A673 (cell line): ENCODE measurements around the gene UBE3C. TPM values are rescaled to one million over a fixed set of nuclear protein-coding genes. Genes with fewer than 3 reads are reported as not detected.

ENCODE experiments used
- BruUV-seq: library from RNA; stranded (reverse); fragments of 400-500 nt; replicated peaks from 2 replicates; lab custom pipeline; 2021; lab: Mats Ljungman, UMichigan
- CTCF ChIA-PET: fragments of 300-600 bp; sonication (Branson Sonifier 250); formaldehyde crosslinking; loops from one replicate; lab custom pipeline; 2022; ENCODE audit warnings: antibody characterized with exemption; lab: Charles Lee
- POLR2A ChIA-PET: fragments of 300-600 bp; sonication (Branson Sonifier 250); formaldehyde crosslinking; loops from one replicate; lab custom pipeline; 2022; ENCODE audit warnings: antibody characterized with exemption; ENCODE audit not compliant: low non-redundant PET; lab: Charles Lee
- DNase-seq: peaks from one replicate; pipeline ENCODE4 v3.0.0-alpha.2; 2015; ENCODE audit warnings: low spot score
- H3K27ac ChIP-seq: fragments of 200-600 bp; sonication (generic); 2 replicates; pipeline ENCODE4 v1.5.1; 2016; ENCODE audit warnings: mixed run types, low read depth, mild to moderate bottlenecking, mixed read lengths, antibody characterized with exemption, low read length; ENCODE audit not compliant: poor library complexity, severe bottlenecking
- H3K27me3 ChIP-seq: fragments of 200-600 bp; sonication (generic); replicated peaks from 2 replicates; pipeline ENCODE4 v1.6.1; 2017; ENCODE audit warnings: mixed run types, low read depth, mild to moderate bottlenecking, mixed read lengths, antibody characterized with exemption, low read length; ENCODE audit not compliant: insufficient read depth, poor library complexity
- H3K36me3 ChIP-seq: fragments of 200-600 bp; sonication (generic); 2 replicates; pipeline ENCODE4 v1.6.1; 2016; ENCODE audit warnings: mixed run types, mild to moderate bottlenecking, mixed read lengths, antibody characterized with exemption, low read length; ENCODE audit not compliant: insufficient read depth, poor library complexity, severe bottlenecking
- H3K4me1 ChIP-seq: fragments of 200-600 bp; sonication (generic); 2 replicates; pipeline ENCODE4 v1.6.1; 2017; ENCODE audit warnings: mixed run types, mild to moderate bottlenecking, mixed read lengths, antibody characterized with exemption, low read length; ENCODE audit not compliant: insufficient read depth, poor library complexity, severe bottlenecking
- H3K4me3 ChIP-seq: fragments of 200-600 bp; sonication (generic); 2 replicates; pipeline ENCODE4 v1.5.1; 2016; ENCODE audit warnings: low read depth, mixed run types, mild to moderate bottlenecking, mixed read lengths, low read length; ENCODE audit not compliant: poor library complexity, severe bottlenecking
- H3K9me3 ChIP-seq: fragments of 200-600 bp; sonication (generic); 2 replicates; pipeline ENCODE4 v1.6.1; 2016; ENCODE audit warnings: mixed run types, low read depth, mild to moderate bottlenecking, mixed read lengths, antibody characterized with exemption, low read length; ENCODE audit not compliant: poor library complexity, severe bottlenecking
- EZH2 ChIP-seq: fragments of 200-600 bp; sonication (generic); IDR thresholded peaks from 2 replicates; pipeline ENCODE4 v1.6.1; 2017; ENCODE audit warnings: borderline replicate concordance, low read depth, mild to moderate bottlenecking, mixed read lengths, antibody characterized with exemption, low read length; ENCODE audit not compliant: poor library complexity, severe bottlenecking
- intact Hi-C: fragments of 100-400 bp; cut with micrococcal nuclease; formaldehyde crosslinking; loops from one replicate; pipeline ENCODE4 v1.10.0; 2022; ENCODE audit not compliant: unreplicated experiment
- total RNA-seq: library from RNA; stranded (reverse); gene quantifications from 2 replicates; pipeline ENCODE4 v1.2.3, GENCODE V29; 2021
- TF ChIP-seq, protein P1 (sequence below): fragments of 300-800, 200-600 bp; sonication (generic); conservative IDR thresholded peaks from 2 replicates; pipeline ENCODE4 v1.5.1; 2017; ENCODE audit warnings: low read depth, mild to moderate bottlenecking, antibody characterized with exemption, low read length, moderate library complexity, mixed read lengths

UBE3C gene
- total RNA-seq, 1 experiment from 2014 or later = 77.9 TPM

GRCh38 chr7:157220916-157221569 lies 82.3 kb downstream of the UBE3C start:
- TF ChIP-seq, protein P1, sequence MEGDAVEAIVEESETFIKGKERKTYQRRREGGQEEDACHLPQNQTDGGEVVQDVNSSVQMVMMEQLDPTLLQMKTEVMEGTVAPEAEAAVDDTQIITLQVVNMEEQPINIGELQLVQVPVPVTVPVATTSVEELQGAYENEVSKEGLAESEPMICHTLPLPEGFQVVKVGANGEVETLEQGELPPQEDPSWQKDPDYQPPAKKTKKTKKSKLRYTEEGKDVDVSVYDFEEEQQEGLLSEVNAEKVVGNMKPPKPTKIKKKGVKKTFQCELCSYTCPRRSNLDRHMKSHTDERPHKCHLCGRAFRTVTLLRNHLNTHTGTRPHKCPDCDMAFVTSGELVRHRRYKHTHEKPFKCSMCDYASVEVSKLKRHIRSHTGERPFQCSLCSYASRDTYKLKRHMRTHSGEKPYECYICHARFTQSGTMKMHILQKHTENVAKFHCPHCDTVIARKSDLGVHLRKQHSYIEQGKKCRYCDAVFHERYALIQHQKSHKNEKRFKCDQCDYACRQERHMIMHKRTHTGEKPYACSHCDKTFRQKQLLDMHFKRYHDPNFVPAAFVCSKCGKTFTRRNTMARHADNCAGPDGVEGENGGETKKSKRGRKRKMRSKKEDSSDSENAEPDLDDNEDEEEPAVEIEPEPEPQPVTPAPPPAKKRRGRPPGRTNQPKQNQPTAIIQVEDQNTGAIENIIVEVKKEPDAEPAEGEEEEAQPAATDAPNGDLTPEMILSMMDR = no peak
- no peak for TF ChIP-seq EZH2
- ChIA-PET CTCF (no interaction called here), POLR2A (no interaction called here)
- Histone ChIP-seq H3K27me3 (no peaks in the 10 kb centered on the region), H3K9me3 (no peaks in the 10 kb centered on the region), H3K36me3 (peaks cover 54% of the 10 kb centered on the region), H3K4me3 (no peak overlapping the region), H3K27ac (no peak overlapping the region), H3K4me1 (no peaks in the 10 kb centered on the region)
- no TSS peak for BruUV-seq
- DNase-seq = no peak
- intact Hi-C loops = no loop called here

DNA sequence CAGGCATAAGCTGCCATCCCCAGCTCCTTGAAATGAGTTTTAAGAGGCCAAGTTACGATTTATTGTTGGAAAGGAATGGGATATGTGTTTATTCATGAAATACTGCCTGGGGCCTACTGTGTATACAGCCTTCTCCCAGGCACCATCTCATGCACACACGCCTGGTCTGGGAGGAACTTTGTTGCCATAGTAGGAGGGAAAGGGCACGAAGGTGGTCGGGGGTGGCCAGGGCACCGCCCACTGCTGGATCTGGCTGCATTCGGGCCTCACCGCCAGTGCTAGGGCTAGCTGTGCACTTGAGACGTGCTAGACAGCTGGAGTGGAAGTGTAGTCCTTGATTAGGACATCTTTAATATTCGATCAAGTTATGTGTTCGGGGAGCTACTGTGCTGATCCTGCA lies 84.0 kb downstream of the UBE3C start:
- H3K36me3 ChIP-seq = peaks cover 57% of the 10 kb centered on the region
- no peak for TF ChIP-seq EZH2
- TF ChIP-seq, protein P1 = no peak
- no peak overlapping the region for H3K27ac ChIP-seq
- no peak overlapping the region for H3K4me3 ChIP-seq
- CTCF ChIA-PET = no interaction called here
- H3K27me3 ChIP-seq = no peaks in the 10 kb centered on the region
- no peaks in the 10 kb centered on the region for H3K4me1 ChIP-seq
- DNase-seq = no peak
- BruUV-seq = no TSS peak
- intact Hi-C loops = no loop called here
- POLR2A ChIA-PET = no interaction called here
- no peaks in the 10 kb centered on the region for H3K9me3 ChIP-seq

DNA sequence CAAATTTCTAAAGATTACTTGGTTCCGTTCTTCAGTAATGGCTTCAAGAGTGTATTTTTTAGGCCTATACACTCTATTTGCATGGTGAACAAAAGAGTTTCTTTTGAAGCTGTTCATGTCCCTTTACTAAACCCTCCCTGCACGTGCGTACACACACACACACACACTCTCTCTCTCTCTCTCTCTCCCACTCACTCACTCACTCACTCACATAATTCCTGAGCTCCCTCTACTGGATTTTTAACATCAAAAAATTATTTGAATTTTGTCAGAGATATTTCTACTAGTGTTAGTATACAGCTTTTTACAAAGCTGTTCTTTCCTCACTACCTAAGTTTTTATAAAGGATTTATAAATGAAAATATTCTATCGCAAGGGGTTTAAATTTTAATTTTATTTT lies 85.9 kb downstream of the UBE3C start:
- peaks cover 48% of the 10 kb centered on the region for H3K36me3 ChIP-seq
- DNase-seq = peak; percentile 45

More for the DNA sequence above, 85.9 kb downstream of the UBE3C start:
- H3K27ac ChIP-seq = no peak overlapping the region
- CTCF ChIA-PET = interaction anchor here (0.6 kb wide), 3 partner anchors 114 to 275 kb away, joined by 3 to 5 read pairs (median 5); no protein-coding TSS in a partner anchor
- no peaks in the 10 kb centered on the region for H3K9me3 ChIP-seq
- POLR2A ChIA-PET = no interaction called here
- TF ChIP-seq, protein P1 = peak; percentile 48; the same call in 1 of the 2 replicates
- TF ChIP-seq EZH2 = no peak
- no peaks in the 10 kb centered on the region for H3K4me1 ChIP-seq
- no peak overlapping the region for H3K4me3 ChIP-seq
- no TSS peak for BruUV-seq
- H3K27me3 ChIP-seq = no peaks in the 10 kb centered on the region
- intact Hi-C loops = no loop called here
